Activated CD4-positive, alpha-beta T cell treated with anti-CD3 and anti-CD28 coated beads, Interleukin-2, amount 50 U/mL, for 48 hours (primary cell): Measurements from ENCODE around the gene TBX1.

ENCODE experiments used
- DNase-seq, 2 experiments: peaks; one replicate each; pipeline ENCODE4 v3.0.0-alpha.2; 2020

TBX1 gene

GRCh38 chr22:19801340-19802000 is 40.9 kb downstream of the TBX1 start:
- DNase-seq = no peak

DNA sequence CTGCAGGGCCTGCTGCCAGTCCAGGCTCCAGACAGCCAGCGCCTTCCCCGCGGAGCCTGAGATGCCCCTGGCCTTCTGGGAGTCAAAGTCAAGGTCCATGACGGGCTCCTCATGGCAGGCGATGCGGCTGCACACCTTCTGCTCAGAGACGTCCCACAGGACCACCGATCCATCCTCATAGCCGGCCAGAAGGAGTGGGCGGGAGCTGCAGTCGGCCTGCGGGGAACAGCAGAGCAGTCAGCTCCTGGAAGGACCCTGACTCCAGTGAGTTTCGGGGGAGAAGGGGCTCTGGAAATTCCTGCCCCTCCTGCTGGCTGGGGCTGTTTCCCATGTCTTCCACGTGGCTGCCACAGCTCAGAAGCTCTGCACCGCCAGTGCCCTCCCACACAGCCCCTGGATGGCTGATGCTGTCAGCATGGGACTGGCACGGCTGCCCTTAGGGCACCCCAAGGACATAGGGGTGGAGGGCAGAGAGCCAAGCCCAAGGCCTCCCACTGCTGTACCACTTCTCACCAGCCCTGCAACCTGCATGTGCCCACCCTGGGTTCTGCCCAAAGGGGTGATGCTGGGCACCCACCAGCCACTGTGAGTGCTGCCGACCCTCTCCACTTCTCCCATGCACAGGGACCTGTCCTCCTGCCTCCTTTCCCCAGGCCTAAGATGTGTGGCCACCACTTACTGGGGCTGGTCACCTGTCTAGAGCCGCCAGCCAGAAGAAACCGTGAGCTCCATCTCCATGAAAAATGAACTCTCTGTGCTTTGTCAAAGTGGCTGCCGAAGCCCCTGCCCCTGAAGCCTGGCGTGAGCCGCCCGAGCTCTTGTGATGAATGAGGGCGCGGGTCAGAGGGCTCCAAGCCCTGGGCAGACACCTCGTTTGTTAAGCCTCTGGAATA is 41.7 kb downstream of the TBX1 start:
- DNase-seq = no peak

GRCh38 chr22:19802894-19803735 is 42.5 kb downstream of the TBX1 start:
- no peak for DNase-seq

- DNase-seq = no peak
Measured at GRCh38 chr22:19803736-19804267, 43.2 kb downstream of the TBX1 start.

- DNase-seq = no peak
Measured at GRCh38 chr22:19805821-19806212, 45.2 kb downstream of the TBX1 start.

GRCh38 chr22:19806213-19807160 is 45.9 kb downstream of the TBX1 start:
- no peak for DNase-seq

- DNase-seq = no peak
Measured at GRCh38 chr22:19807161-19807913, 46.8 kb downstream of the TBX1 start.

DNA sequence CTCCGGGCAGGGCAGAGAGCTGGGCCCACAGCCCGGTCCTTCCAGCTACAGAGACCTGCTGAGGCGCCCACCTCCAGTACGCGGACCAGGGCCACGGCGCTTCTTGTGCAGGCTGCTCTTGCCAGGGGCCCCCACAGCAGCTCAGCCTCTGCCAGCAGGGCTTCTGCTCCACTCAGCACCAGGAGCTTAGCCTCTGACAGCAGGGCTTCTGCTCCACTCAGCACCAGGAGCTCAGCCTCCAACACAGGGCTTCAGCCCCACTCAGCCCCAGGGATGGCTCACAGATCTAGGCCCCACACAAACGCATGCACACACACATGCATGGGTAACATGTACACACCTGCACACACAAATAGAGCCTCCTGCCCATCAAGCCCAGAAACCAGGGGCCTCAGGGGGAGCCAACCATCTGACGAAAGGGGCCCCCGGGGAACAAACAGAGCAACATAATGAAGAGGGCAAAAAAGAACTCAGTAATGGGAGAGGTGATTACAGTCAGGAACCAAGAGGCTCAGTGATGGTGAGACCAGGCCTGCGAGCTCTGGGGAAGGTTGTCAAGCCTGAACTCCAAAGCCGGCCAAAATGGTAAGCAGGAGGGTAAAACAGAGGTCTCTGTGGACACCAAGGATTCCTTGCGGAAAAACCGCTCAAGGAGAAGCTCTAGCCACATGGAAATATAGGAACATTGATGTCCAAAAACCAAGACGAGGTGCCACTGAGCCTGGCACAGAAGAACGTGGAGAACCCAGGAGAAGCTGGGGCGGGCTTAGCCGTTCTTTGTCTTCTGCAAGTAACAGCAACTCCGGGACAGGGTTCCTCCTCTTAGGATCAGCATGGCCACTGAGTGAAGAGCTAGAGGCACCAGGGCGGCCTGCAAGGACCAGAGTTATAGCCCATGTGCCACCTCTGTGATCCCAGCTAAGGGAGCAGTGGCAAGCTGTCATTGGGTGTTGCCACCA is 47.6 kb downstream of the TBX1 start:
- DNase-seq = no peak

DNA sequence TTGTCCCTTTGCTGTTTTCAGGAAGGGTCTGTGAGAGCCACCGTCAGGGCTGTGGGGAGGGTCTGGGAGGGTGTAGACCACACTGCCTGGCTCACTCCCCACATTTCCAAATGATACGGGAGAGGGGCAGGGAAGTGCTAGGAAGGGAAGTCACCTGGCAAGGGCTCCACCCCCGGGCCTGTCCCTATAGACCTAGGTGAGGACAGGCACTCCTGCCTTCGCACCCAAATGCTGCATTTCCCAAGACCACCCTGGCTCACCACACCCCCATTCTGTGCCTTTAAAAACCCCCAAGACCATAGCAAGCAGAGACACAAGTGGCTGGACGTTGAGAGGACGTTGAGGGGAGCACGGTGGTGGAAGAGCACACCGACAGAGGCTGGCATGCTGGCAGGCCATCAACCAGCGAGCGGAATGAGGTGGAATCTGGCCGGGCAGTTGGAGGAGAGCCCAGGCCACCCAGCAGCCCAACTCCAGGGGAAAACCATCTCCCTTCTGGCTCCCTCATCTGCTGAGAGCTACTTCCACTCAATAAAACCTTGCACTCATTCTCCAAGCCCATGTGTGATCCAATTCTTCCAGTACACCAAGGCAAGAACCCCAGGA is 48.4 kb downstream of the TBX1 start:
- DNase-seq = no peak

DNA sequence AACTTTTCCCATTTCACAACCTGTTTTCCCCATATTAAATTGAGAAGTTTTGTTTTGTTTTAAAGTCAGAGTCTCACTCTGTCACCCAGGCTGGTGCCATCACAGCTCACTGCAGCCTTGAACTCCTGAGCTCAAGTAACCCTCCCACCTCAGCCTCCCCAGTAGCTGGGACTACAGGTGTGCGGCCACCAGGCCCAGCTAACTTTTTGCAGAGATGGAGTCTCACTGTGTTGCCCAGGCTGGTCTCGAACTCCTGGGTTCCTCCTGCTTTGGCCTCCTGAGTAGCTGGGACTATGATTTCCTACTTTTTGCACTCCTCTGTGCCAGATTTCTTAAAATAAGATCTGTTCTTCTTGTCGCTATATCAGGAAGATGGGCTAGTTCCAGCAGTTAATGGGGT is 49.2 kb downstream of the TBX1 start:
- DNase-seq = no peak

GRCh38 chr22:19810381-19811201 is 50.0 kb downstream of the TBX1 start:
- no peak for DNase-seq

DNA sequence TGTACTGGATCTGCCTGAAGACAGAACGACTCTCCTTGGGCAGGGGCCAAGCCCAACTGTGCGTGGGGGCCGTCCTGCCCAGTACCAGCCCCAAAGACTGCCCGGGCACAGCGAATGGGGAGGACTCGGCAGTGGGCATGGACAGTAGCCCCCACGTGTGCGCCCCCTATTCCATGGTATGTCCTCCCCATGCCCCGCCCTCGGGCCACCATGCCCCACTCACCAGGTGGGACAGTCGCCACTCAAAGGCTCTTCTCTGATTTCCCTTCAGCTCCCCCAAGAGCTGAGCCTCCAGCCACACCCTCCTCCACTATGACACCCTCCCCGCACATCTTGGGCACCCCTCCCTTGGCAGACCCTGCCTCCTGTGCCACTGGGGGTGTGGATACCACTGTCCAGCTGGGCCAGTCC is 50.6 kb downstream of the TBX1 start:
- DNase-seq = no peak

DNA sequence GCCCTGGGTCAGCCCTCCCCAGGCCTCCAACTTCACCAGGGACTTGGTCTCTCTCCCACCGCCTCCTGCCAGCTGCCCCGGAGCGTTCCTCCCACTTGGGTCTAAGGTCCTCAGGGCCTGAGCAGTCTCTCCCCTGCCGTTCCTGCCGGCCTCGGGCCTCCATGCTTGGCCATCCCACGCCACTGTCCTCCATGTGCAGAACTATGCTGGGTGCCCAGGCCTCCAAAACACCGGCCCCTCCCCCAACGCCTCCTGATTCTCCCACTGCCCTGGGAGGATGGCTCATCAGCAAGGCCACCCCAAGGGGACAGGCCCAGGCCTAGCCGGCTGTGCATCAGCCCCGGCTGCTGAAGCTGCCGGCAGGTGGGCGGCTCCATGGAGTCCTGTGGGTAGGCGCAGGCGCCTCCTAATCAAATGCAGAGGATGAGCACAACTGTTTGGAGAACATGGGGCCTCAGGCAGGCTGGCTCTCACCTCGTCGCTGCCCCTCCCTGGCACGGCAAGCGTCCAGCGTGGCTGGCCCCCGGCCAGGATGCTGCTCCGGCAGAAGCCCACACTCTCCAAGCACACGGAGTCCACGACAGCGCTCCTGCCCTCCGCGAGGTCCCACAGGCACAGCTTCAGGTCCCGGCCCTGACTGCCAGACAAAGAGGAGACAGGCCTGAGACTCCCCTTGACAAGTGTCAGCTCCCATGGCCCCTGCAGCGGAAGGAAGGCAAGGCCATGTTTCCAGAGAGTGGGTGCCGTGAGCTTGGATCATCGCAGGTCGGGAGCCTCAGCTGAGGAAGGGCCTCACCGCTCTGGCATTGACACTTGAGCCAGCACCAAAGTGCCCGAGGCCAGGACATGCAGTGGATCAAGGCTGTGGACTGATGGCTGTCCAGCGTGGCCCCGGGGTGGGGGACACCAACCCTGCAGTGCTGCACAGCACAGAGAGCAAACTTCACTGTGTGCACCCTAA is 51.5 kb downstream of the TBX1 start:
- no peak for DNase-seq

DNA sequence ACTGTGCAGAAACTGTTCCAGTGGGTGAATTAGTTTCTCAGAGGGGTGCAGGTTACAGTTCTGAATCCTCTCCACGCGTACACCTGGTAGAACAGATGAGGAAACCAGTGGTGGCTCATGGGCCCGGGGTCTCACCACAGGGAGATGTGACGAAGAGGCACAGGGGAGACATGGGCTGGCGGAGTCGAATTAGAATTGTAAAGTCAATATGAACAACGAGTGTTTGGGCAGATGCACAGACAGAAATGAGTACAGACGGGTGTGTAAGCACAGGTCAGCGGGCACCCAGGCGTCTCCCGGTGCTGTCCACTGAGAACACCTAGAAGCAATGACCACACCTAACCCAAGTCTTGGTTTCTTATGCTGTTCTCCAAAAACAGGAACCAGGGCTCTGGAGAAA is 52.3 kb downstream of the TBX1 start:
- no peak for DNase-seq

DNA sequence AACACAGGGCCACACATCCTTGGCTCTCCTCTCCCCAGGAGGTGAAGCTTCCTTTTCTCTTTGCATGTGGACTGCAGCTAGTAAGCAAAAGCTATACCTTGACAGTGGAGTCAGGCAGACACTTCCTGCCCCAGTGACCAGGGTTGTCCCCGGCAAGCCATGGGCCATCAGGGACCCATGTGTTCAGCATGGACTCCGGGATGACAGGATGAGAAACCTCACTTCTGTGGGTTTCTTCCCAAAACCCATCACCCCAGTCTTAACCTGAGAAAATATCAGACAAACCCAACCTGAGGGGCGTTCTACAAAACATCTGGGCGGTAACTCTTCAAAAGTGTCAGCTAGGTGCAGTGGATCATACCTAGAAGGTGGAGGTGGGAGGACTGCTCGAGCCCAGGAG is 53.9 kb downstream of the TBX1 start:
- DNase-seq = no peak

DNA sequence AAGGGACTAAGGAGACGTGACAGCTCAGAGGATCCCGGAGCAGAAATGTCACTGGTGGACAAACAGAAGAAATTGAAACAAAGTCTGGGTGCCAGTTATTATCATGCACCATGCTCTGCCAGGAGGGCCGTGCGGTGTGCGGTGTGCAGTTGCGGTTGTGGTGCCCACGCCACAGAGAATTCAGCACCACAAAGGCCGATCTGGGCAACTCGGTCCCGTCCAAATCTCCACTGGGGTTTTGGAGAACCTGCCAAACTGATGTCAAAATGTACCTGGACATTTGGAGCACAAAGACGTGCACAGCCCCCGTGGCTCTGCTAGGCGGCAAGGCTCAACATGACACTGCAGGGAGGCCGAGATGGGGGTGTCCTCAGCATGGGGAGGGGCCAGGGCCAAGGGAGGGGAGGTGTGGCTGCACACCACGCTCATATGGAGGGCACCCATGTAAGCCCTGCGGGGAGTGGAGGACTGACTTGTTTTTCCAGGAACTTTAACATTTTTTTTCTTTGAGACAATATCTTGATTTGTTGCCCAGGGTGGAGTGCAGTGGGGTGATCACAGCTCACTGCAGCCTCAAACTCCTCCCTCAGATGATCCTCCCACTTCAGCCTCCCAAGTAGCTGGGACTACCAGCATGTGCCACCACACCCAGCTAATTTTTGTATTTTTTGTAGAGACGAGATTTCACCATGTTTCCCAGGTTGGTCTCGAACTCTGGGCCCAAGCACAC is 54.7 kb downstream of the TBX1 start:
- DNase-seq = no peak

- DNase-seq = no peak
Measured at GRCh38 chr22:19815823-19816290, 55.3 kb downstream of the TBX1 start.
